HEK293 (cell line): ENCODE measurements around the gene PNPLA5.
A peak's percentile ranks its signal among the peaks of the same experiment; 100 is the strongest.

Experiments used
- CTCF ChIA-PET: fragments of 350-600 bp; formaldehyde crosslinking; extraction: SDS; loops from one replicate; lab custom pipeline; 2021; ENCODE audit warnings: antibody characterized with exemption; lab: Yijun Ruan, JAX
- POLR2A ChIA-PET: fragments of 300-600 bp; formaldehyde crosslinking; extraction: SDS; loops from one replicate; lab custom pipeline; 2020; ENCODE audit warnings: antibody characterized with exemption, inconsistent platforms; lab: Yijun Ruan, JAX
- H3K27ac ChIP-seq: fragments of 200-500 bp; sonication (Bioruptor generic); 2 replicates; pipeline ENCODE4 v1.5.1; 2014; ENCODE audit warnings: low read depth, low read length, control low read depth, inconsistent platforms; ENCODE audit errors: extremely low read depth
- H3K36me3 ChIP-seq, 2 experiments: fragments of 200-500 bp in 1 of 2; sonication (Bioruptor generic) in 1 of 2; 1 replicate in 1 of 2; 2 replicates in 1 of 2; pipeline ENCODE4 v1.5.1; 2014 to 2017; ENCODE audit warnings: inconsistent platforms in 2 of 2, low read length in 2 of 2; ENCODE audit not compliant: control insufficient read depth in 2 of 2, insufficient read depth in 1 of 2
- H3K4me1 ChIP-seq: fragments of 200-500 bp; sonication (Bioruptor generic); 2 replicates; pipeline ENCODE4 v1.5.1; 2014; ENCODE audit warnings: mild to moderate bottlenecking, low read length, inconsistent platforms; ENCODE audit not compliant: control insufficient read depth, insufficient read depth
- H3K4me3 ChIP-seq: 2 replicates; pipeline ENCODE4 v1.5.1; 2011; ENCODE audit warnings: low read depth, mild to moderate bottlenecking, control low read depth, low read length, moderate library complexity
- H3K9me3 ChIP-seq: fragments of 200-500 bp; sonication (Bioruptor generic); 2 replicates; pipeline ENCODE4 v1.5.1; 2014; ENCODE audit warnings: low read depth, low read length, inconsistent platforms; ENCODE audit not compliant: control insufficient read depth, insufficient read depth
- AEBP2 ChIP-seq: fragments of 450-650 bp; formaldehyde crosslinking; IDR thresholded peaks from 2 replicates; pipeline ENCODE4 v1.5.1; 2016; ENCODE audit warnings: missing biosample characterization, missing genetic modification characterization, borderline replicate concordance
- BCL11B ChIP-seq: fragments of 450-650 bp; formaldehyde crosslinking; IDR thresholded peaks from 2 replicates; pipeline ENCODE4 v1.5.1; 2016; ENCODE audit warnings: low read depth, missing biosample characterization, missing genetic modification characterization
- CTCF ChIP-seq: fragments of 450-650 bp; formaldehyde crosslinking; IDR thresholded peaks from 2 replicates; pipeline ENCODE4 v1.5.1; 2016; ENCODE audit warnings: missing biosample characterization, missing genetic modification characterization
- GLI4 ChIP-seq: fragments of 450-650 bp; formaldehyde crosslinking; IDR thresholded peaks from 2 replicates; pipeline ENCODE4 v1.5.1; 2016; ENCODE audit warnings: missing biosample characterization, missing genetic modification characterization
- HOXC10 ChIP-seq: sonication (generic); formaldehyde crosslinking; IDR thresholded peaks from 2 replicates; pipeline ENCODE4 v1.8.1; 2023; ENCODE audit warnings: mild to moderate bottlenecking, missing genetic modification reagents
- SP2 ChIP-seq: fragments of 450-650 bp; formaldehyde crosslinking; IDR thresholded peaks from 2 replicates; pipeline ENCODE4 v1.5.1; 2016; ENCODE audit warnings: missing biosample characterization, missing genetic modification characterization
- SP7 ChIP-seq: fragments of 450-650 bp; formaldehyde crosslinking; IDR thresholded peaks from 2 replicates; pipeline ENCODE4 v1.5.1; 2016; ENCODE audit warnings: missing biosample characterization, missing genetic modification characterization
- YY2 ChIP-seq: fragments of 450-650 bp; formaldehyde crosslinking; IDR thresholded peaks from 2 replicates; pipeline ENCODE4 v1.5.1; 2016; ENCODE audit warnings: missing biosample characterization, missing genetic modification characterization
- ZBTB48 ChIP-seq: fragments of 450-650 bp; formaldehyde crosslinking; IDR thresholded peaks from 2 replicates; pipeline ENCODE4 v1.5.1; 2016; ENCODE audit warnings: missing biosample characterization, missing genetic modification characterization
- ZBTB7A ChIP-seq: fragments of 450-650 bp; formaldehyde crosslinking; IDR thresholded peaks from 2 replicates; pipeline ENCODE4 v1.5.1; 2016; ENCODE audit warnings: low read depth, missing biosample characterization, missing genetic modification characterization
- ZEB2 ChIP-seq: fragments of 450-650 bp; formaldehyde crosslinking; IDR thresholded peaks from 2 replicates; pipeline ENCODE4 v1.5.1; 2016; ENCODE audit warnings: missing biosample characterization, missing genetic modification characterization
- ZFHX2 ChIP-seq: fragments of 450-650 bp; formaldehyde crosslinking; conservative IDR thresholded peaks from 2 replicates; pipeline ENCODE4 v1.5.1; 2016; ENCODE audit warnings: missing biosample characterization, missing genetic modification characterization
- ZFP37 ChIP-seq: fragments of 450-650 bp; formaldehyde crosslinking; IDR thresholded peaks from 2 replicates; pipeline ENCODE4 v1.5.1; 2016; ENCODE audit warnings: missing biosample characterization, missing genetic modification characterization
- ZNF23 ChIP-seq: fragments of 450-650 bp; formaldehyde crosslinking; IDR thresholded peaks from 2 replicates; pipeline ENCODE4 v1.5.1; 2016; ENCODE audit warnings: missing biosample characterization, missing genetic modification characterization, borderline replicate concordance
- ZNF335 ChIP-seq: fragments of 450-650 bp; formaldehyde crosslinking; conservative IDR thresholded peaks from 2 replicates; pipeline ENCODE4 v1.5.1; 2016; ENCODE audit warnings: missing biosample characterization, missing genetic modification characterization
- ZNF391 ChIP-seq: fragments of 450-650 bp; formaldehyde crosslinking; IDR thresholded peaks from 2 replicates; pipeline ENCODE4 v1.5.1; 2016; ENCODE audit warnings: low read depth, missing biosample characterization, missing genetic modification characterization, borderline replicate concordance
- ZNF423 ChIP-seq: fragments of 450-650 bp; formaldehyde crosslinking; IDR thresholded peaks from 2 replicates; pipeline ENCODE4 v1.5.1; 2016; ENCODE audit warnings: missing biosample characterization, missing genetic modification characterization
- ZNF501 ChIP-seq: fragments of 450-650 bp; formaldehyde crosslinking; IDR thresholded peaks from 2 replicates; pipeline ENCODE4 v1.5.1; 2016; ENCODE audit warnings: missing biosample characterization, missing genetic modification characterization
- ZNF560 ChIP-seq: fragments of 450-650 bp; formaldehyde crosslinking; IDR thresholded peaks from 2 replicates; pipeline ENCODE4 v1.5.1; 2017; ENCODE audit warnings: missing biosample characterization, missing genetic modification characterization, borderline replicate concordance
- ZNF596 ChIP-seq: fragments of 450-650 bp; IDR thresholded peaks from 2 replicates; pipeline ENCODE4 v1.5.0; 2018; ENCODE audit warnings: missing biosample characterization, mild to moderate bottlenecking, missing genetic modification characterization, moderate library complexity
- ZNF600 ChIP-seq: fragments of 450-650 bp; formaldehyde crosslinking; IDR thresholded peaks from 2 replicates; pipeline ENCODE4 v1.5.1; 2016; ENCODE audit warnings: missing biosample characterization, missing genetic modification characterization
- ZNF610 ChIP-seq: fragments of 450-650 bp; formaldehyde crosslinking; IDR thresholded peaks from 2 replicates; pipeline ENCODE4 v1.5.1; 2016; ENCODE audit warnings: missing biosample characterization, missing genetic modification characterization, borderline replicate concordance
- ZNF629 ChIP-seq: fragments of 450-650 bp; formaldehyde crosslinking; IDR thresholded peaks from 2 replicates; pipeline ENCODE4 v1.5.1; 2017; ENCODE audit warnings: missing biosample characterization, missing genetic modification characterization
- ZNF76 ChIP-seq: fragments of 450-650 bp; formaldehyde crosslinking; IDR thresholded peaks from 2 replicates; pipeline ENCODE4; 2016; ENCODE audit warnings: low read depth, missing biosample characterization, missing genetic modification characterization, borderline replicate concordance
- ZNF776 ChIP-seq: fragments of 450-650 bp; formaldehyde crosslinking; IDR thresholded peaks from 2 replicates; pipeline ENCODE4 v1.5.0; 2017; ENCODE audit warnings: missing biosample characterization, missing genetic modification characterization, borderline replicate concordance
- ZSCAN5A ChIP-seq: fragments of 450-650 bp; formaldehyde crosslinking; IDR thresholded peaks from 2 replicates; pipeline ENCODE4 v1.5.1; 2016; ENCODE audit warnings: missing biosample characterization, missing genetic modification characterization
- TF ChIP-seq, protein P1 (sequence below): sonication (generic); formaldehyde crosslinking; IDR thresholded peaks from 2 replicates; pipeline ENCODE4 v1.8.1; 2022; ENCODE audit warnings: mild to moderate bottlenecking, moderate library complexity, missing genetic modification reagents
- TF ChIP-seq, protein P2 (sequence below): fragments of 450-650 bp; formaldehyde crosslinking; IDR thresholded peaks from 2 replicates; pipeline ENCODE4; 2016; ENCODE audit warnings: missing biosample characterization, missing genetic modification characterization
- TF ChIP-seq, protein P3 (sequence below): fragments of 450-650 bp; formaldehyde crosslinking; IDR thresholded peaks from 2 replicates; pipeline ENCODE4 v1.5.1; 2016; ENCODE audit warnings: missing biosample characterization, missing genetic modification characterization

Gene PNPLA5

GRCh38 chr22:43923631-43924464 is 32.0 kb upstream of the PNPLA5 start, which contains the start of gene PNPLA3:
Gene PNPLA3 (plus strand): TSS chr22:43923805. CDS start chr22:43923912, 107 bp downstream.
- POLR2A ChIA-PET = interaction anchor here (0.7 to 1.1 kb wide), 4 partner anchors 9 to 31 kb away, joined by 3 to 4 read pairs (median 4); partner anchors contain the start of gene SAMM50
- TF ChIP-seq CTCF (tag by site-specific recombination) = peak; percentile 89
- peak; percentile 59; the same call in 1 of the 2 replicates for TF ChIP-seq ZEB2 (tag by site-specific recombination)
- TF ChIP-seq, protein P1, sequence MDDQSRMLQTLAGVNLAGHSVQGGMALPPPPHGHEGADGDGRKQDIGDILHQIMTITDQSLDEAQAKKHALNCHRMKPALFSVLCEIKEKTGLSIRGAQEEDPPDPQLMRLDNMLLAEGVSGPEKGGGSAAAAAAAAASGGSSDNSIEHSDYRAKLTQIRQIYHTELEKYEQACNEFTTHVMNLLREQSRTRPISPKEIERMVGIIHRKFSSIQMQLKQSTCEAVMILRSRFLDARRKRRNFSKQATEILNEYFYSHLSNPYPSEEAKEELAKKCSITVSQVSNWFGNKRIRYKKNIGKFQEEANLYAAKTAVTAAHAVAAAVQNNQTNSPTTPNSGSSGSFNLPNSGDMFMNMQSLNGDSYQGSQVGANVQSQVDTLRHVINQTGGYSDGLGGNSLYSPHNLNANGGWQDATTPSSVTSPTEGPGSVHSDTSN (CRISPR knock-in tag) = 0 out of 2 replicates have a peak, but pooled peaks have one; percentile 44
- peak; percentile 83 for TF ChIP-seq ZBTB48 (tag by site-specific recombination)
- no peak for TF ChIP-seq AEBP2
- TF ChIP-seq ZNF501 (tag by site-specific recombination) = peak; percentile 63; the same call in 1 of the 2 replicates
- TF ChIP-seq ZNF76 (tag by site-specific recombination) = peak; percentile 58
- peak; percentile 31; the same call in 1 of the 2 replicates for TF ChIP-seq ZFP37 (tag by site-specific recombination)
- TF ChIP-seq BCL11B (tag by site-specific recombination) = no peak
- TF ChIP-seq SP2 (tag by site-specific recombination) = peak; percentile 54; the same call in 1 of the 2 replicates
- TF ChIP-seq ZNF23 (tag by site-specific recombination) = no peak
- TF ChIP-seq ZNF335 (tag by site-specific recombination) = peak; percentile 80
- peak; percentile 64 for TF ChIP-seq ZNF629
- TF ChIP-seq ZBTB7A (tag by site-specific recombination) = 0 out of 2 replicates have a peak, but pooled peaks have one; percentile 20
- peak; percentile 97 for TF ChIP-seq ZNF600 (tag by site-specific recombination)
- 0 out of 2 replicates have a peak, but pooled peaks have one; percentile 43 for TF ChIP-seq ZNF610 (tag by site-specific recombination)
- TF ChIP-seq SP7 = peak; percentile 59
- TF ChIP-seq ZFHX2 (tag by site-specific recombination) = peak; percentile 91
- TF ChIP-seq ZSCAN5A (tag by site-specific recombination) = peak; percentile 89; the same call in 1 of the 2 replicates
- TF ChIP-seq GLI4 (tag by site-specific recombination) = no peak
- TF ChIP-seq, protein P2, sequence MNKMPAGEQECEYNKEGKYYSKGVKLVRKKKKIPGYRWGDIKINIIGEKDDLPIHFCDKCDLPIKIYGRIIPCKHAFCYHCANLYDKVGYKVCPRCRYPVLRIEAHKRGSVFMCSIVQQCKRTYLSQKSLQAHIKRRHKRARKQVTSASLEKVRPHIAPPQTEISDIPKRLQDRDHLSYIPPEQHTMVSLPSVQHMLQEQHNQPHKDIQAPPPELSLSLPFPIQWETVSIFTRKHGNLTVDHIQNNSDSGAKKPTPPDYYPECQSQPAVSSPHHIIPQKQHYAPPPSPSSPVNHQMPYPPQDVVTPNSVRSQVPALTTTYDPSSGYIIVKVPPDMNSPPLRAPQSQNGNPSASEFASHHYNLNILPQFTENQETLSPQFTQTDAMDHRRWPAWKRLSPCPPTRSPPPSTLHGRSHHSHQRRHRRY (tag by site-specific recombination) = no peak
- TF ChIP-seq ZNF596 (tag by site-specific recombination) = 0 out of 2 replicates have a peak, but pooled peaks have one; percentile 32
- TF ChIP-seq HOXC10 (CRISPR knock-in tag) = no peak
- no peak for TF ChIP-seq ZNF560 (tag by site-specific recombination)
- TF ChIP-seq ZNF423 (tag by site-specific recombination) = peak; percentile 93
- TF ChIP-seq ZNF776 (tag by site-specific recombination) = peak; percentile 95
- no peak for TF ChIP-seq YY2 (tag by site-specific recombination)
- peak; percentile 78; the same call in 1 of the 2 replicates for TF ChIP-seq ZNF391 (tag by site-specific recombination)
- TF ChIP-seq, protein P3, sequence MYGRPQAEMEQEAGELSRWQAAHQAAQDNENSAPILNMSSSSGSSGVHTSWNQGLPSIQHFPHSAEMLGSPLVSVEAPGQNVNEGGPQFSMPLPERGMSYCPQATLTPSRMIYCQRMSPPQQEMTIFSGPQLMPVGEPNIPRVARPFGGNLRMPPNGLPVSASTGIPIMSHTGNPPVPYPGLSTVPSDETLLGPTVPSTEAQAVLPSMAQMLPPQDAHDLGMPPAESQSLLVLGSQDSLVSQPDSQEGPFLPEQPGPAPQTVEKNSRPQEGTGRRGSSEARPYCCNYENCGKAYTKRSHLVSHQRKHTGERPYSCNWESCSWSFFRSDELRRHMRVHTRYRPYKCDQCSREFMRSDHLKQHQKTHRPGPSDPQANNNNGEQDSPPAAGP = peak; percentile 62

More at GRCh38 chr22:43923631-43924464, 32.0 kb upstream of the PNPLA5 start, which contains the start of gene PNPLA3:
- Histone ChIP-seq H3K36me3 (no peaks in the 10 kb centered on the region), H3K4me1 (peaks cover 3% of the 10 kb centered on the region; the same call in 1 of the 2 replicates), H3K4me3 (peak within 1 kb of the TSS; percentile 49), H3K27ac (peak within 1 kb of the TSS; percentile 55; the same call in 1 of the 2 replicates), H3K9me3 (no peaks in the 10 kb centered on the region)
- CTCF ChIA-PET = interaction anchor here (1.1 to 1.3 kb wide), 2 partner anchors 22 to 39 kb away, joined by 4 to 6 read pairs; no protein-coding TSS in a partner anchor
